Measurements from ENCODE around the gene VIPR2.

- TF ChIP-seq CTCF (conservative IDR thresholded peaks at IDR 0.05) = no peak
- no peak for TF ChIP-seq ZFX (IDR thresholded peaks at IDR 0.05)
Observed at GRCh38 chr7:159136013-159136412, 8.7 kb downstream of the VIPR2 start.
